ENCODE results near the gene SPTBN1.

GRCh38 chr2:54481686-54482085 is 25.6 kb downstream of the SPTBN1 start:
- TF ChIP-seq CTCF (IDR thresholded peaks at IDR 0.05) (no peak), POLR2A (IDR thresholded peaks at IDR 0.05) (no peak)
